ENCODE data around the gene IL4. TPM values are rescaled to one million over a fixed set of nuclear protein-coding genes. Genes with fewer than 3 reads are reported as not detected.

IL4 gene
- polyA plus RNA-seq, 10 donors = not detected

GRCh38 chr5:132692632-132692967 lies 18.8 kb downstream of the IL4 start:
- no peak for DNase-seq

DNA sequence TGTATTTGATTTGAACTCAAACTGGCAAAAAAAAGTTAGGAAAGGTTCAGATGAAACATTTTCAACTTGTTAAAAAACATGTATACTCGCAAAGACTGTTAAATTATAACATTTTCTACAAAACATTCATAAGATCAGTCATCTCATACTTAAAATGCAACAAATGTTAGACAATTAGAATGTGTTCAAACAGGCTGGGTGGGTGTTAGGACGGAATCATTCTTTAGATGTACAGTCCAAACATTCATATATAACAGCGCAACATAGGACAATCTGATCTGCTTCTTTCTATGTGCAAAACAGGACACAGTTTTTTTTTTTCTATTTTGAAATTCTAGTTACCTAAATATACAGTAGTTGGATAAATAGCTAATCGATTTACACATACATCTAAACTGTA lies 22.2 kb downstream of the IL4 start:
- no peak for DNase-seq

DNA sequence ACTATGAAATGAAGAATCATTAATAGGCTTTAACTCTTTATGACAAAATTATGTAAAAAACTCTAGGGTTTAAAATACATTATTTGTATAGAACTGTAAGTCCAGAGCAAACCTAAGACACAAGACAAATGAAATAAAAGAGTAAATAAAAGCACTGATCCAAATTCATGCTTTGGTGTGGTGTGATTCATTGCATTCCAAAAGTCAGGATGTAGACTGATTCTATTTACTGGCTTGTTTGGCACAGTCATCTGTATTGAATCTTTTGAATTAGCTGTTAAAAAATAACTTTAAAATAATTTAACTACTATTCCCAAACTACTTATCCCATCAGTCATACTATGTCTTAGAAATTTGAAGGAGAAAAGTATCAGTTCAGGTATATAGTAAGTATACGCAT lies 31.1 kb downstream of the IL4 start:
- no peak for DNase-seq

GRCh38 chr5:132708645-132709044 lies 34.9 kb downstream of the IL4 start:
- no peak for DNase-seq

GRCh38 chr5:132714456-132715307 lies 40.9 kb downstream of the IL4 start:
- peak in 1 of 3 donors; percentile 27 for DNase-seq

- DNase-seq = no peak
These were observed 44.9 kb downstream of the IL4 start for GRCh38 chr5:132718544-132719312.

DNA sequence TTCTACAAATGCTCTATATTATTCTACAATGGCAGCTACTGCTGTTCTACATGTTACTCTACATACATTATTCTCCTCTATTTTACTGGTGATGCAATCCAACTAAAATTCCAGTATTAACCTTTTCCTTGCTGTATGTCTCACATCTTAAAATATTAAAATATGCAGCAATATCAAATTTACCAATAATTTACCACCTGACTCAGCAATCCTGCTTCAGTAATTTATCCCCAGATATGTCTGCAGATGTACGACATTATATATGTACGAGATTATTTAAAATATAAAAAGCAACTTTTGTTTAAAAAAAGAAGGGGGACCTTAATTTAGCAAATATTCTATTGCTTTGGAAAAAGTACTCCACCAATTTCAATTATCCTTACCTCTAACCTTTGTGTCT lies 52.0 kb downstream of the IL4 start:
- DNase-seq = no peak

DNA sequence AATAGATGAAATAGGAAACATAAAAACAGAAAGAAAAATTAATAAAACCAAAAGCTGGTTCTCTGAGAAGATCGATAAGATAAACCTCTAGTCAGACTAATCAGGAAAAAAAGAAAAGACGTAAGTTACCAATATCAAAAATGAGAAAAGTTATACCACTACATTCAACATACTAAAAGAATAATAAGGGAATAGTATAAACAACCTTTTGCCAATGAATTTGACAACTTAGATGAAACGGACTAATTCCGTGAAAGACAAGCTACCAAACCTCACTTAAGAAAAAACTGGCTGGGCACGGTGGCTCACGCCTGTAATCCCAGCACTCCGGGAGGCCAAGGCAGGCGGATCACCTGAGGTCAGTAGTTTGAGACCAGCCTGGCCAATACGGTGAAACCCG lies 56.1 kb downstream of the IL4 start:
- DNase-seq = no peak

Other genes starting within 250 kb of the IL4 start
- 10 to 100 TPM in 2 of 10 donors, 1 to 10 TPM in 8; 6.8 to 14.0 (median 7.9) TPM for gene IRF1, start 183.2 kb upstream of the IL4 start, polyA plus RNA-seq (ENCODE audit: insufficient read length in 10 of 10)
- under 1 TPM in 3 of 10 donors, not detected in 7; 0.30 to 0.90 (median 0.51) TPM for gene IL5, start 130.5 kb upstream of the IL4 start, polyA plus RNA-seq (ENCODE audit: insufficient read length in 10 of 10)
- 10 to 100 TPM; 19.5 to 28.8 (median 24.3) TPM for gene RAD50, start 117.0 kb upstream of the IL4 start, polyA plus RNA-seq (ENCODE audit: insufficient read length in 10 of 10)
- under 1 TPM in 3 of 10 donors, not detected in 7; 0.16 to 0.41 (median 0.20) TPM for gene IL13, start 15.8 kb upstream of the IL4 start, polyA plus RNA-seq (ENCODE audit: insufficient read length in 10 of 10)
- gene KIF3A, start 63.6 kb downstream of the IL4 start, polyA plus RNA-seq (ENCODE audit: insufficient read length in 10 of 10) = 10 to 100 TPM in 2 of 10 donors, 1 to 10 TPM in 8; 6.5 to 12.2 (median 8.5) TPM
- 1 to 10 TPM in 2 of 10 donors, under 1 TPM in 7, not detected in 1; 0.40 to 1.9 (median 0.83) TPM for gene CCNI2, start 73.4 kb downstream of the IL4 start, polyA plus RNA-seq (ENCODE audit: insufficient read length in 10 of 10)
- 10 to 100 TPM; 36.6 to 58.2 (median 43.5) TPM for gene SEPTIN8, start 103.2 kb downstream of the IL4 start, polyA plus RNA-seq (ENCODE audit: insufficient read length in 10 of 10)
- under 1 TPM; 0.04 to 0.21 (median 0.13) TPM for gene SOWAHA, start 139.3 kb downstream of the IL4 start, polyA plus RNA-seq (ENCODE audit: insufficient read length in 10 of 10)
- gene SHROOM1, start 156.7 kb downstream of the IL4 start, polyA plus RNA-seq (ENCODE audit: insufficient read length in 10 of 10) = 1 to 10 TPM; 1.2 to 5.2 (median 2.8) TPM
- gene GDF9, start 192.5 kb downstream of the IL4 start, polyA plus RNA-seq (ENCODE audit: insufficient read length in 10 of 10) = 1 to 10 TPM in 2 of 10 donors, under 1 TPM in 8; 0.31 to 1.5 (median 0.74) TPM
- gene UQCRQ, start 192.7 kb downstream of the IL4 start, polyA plus RNA-seq (ENCODE audit: insufficient read length in 10 of 10) = 100 to 1,000 TPM; 160 to 232 (median 189) TPM
- 1 to 10 TPM in 8 of 10 donors, under 1 TPM in 2; 0.73 to 3.7 (median 1.3) TPM for gene LEAP2, start 199.7 kb downstream of the IL4 start, polyA plus RNA-seq (ENCODE audit: insufficient read length in 10 of 10)